PFSK-1 (cell line): ENCODE results near the gene HHAT.

Experiments used
- POLR2AphosphoS5 ChIP-seq: IDR thresholded peaks from 2 replicates; pipeline ENCODE4 v1.6.1; 2012; ENCODE audit warnings: low read depth, mild to moderate bottlenecking, control low read depth, low read length, moderate library complexity
- SIN3A ChIP-seq: IDR thresholded peaks from 2 replicates; pipeline ENCODE4 v1.6.1; 2012; ENCODE audit warnings: mild to moderate bottlenecking, low read length, moderate library complexity, borderline replicate concordance; ENCODE audit not compliant: insufficient read depth
- TAF1 ChIP-seq: IDR thresholded peaks from 2 replicates; pipeline ENCODE4 v1.6.1; 2012; ENCODE audit warnings: low read length, control low read depth, borderline replicate concordance; ENCODE audit not compliant: insufficient read depth

- TF ChIP-seq SIN3A = no peak
- no peak for TF ChIP-seq POLR2AphosphoS5
- TF ChIP-seq TAF1 = no peak
These were observed 258.9 kb downstream of the HHAT start for GRCh38 chr1:210587566-210587965.
